Transverse colon (tissue), 4 donors: ENCODE data around the gene DOCK2. TPM values are rescaled to one million over a fixed set of nuclear protein-coding genes. Genes with fewer than 3 reads are reported as not detected.

ENCODE experiments used
- DNase-seq: peaks from one replicate; pipeline ENCODE4 v3.0.0-alpha.2; 2019
- H3K27ac ChIP-seq, 4 donors: fragments of 200-600 bp; sonication (generic); 2 replicates each; pipeline ENCODE4 v1.5.1; 2016 to 2018; ENCODE audit warnings: inconsistent platforms in 4 of 4
- H3K27me3 ChIP-seq: fragments of 200-600 bp; sonication (generic); 2 replicates; pipeline ENCODE4 v1.5.1; 2017; ENCODE audit warnings: inconsistent platforms
- H3K36me3 ChIP-seq, 4 donors: fragments of 200-600 bp; sonication (generic); 2 replicates each; pipeline ENCODE4 v1.5.1; 2017 to 2019; ENCODE audit warnings: inconsistent platforms in 4 of 4
- H3K4me1 ChIP-seq, 4 donors: fragments of 200-600 bp; sonication (generic); 2 replicates each; pipeline ENCODE4 v1.5.1; 2017 to 2020; ENCODE audit warnings: inconsistent platforms in 4 of 4
- H3K4me3 ChIP-seq, 4 donors: fragments of 200-600 bp; sonication (generic); 1 replicate in 1 of 4; 2 replicates in 3 of 4; pipeline versions ENCODE4 v1.5.1 to v1.6.1; 2017 to 2019; ENCODE audit warnings: inconsistent platforms in 4 of 4
- H3K9me3 ChIP-seq, 2 donors: fragments of 200-600 bp; sonication (generic); 2 replicates each; pipeline ENCODE4 v1.5.1; 2017 to 2019; ENCODE audit warnings: inconsistent platforms in 2 of 2
- EP300 ChIP-seq: sonication (generic); formaldehyde crosslinking; IDR thresholded peaks from one replicate; pipeline ENCODE4 v1.6.1; 2017; ENCODE audit warnings: antibody characterized with exemption, low read depth
- POLR2A ChIP-seq: fragments of 450-650 bp; IDR thresholded peaks from one replicate; pipeline ENCODE4 v1.6.1; 2016; ENCODE audit warnings: antibody characterized with exemption, mild to moderate bottlenecking, moderate library complexity
- POLR2AphosphoS5 ChIP-seq, 3 donors: sonication (generic); formaldehyde crosslinking; IDR thresholded peaks; one replicate each; pipeline ENCODE4 v1.6.1; 2016; ENCODE audit warnings: antibody characterized with exemption in 3 of 3
- WGBS, 2 donors: methylation state at CpG; one replicate each; pipeline ENCODE4 v1.1.5; 2018; ENCODE audit warnings: low coverage in 1 of 2; 5-methylcytosine and 5-hydroxymethylcytosine counted together
- in situ Hi-C, 4 donors: fragments of 200-750 bp; cut with MboI; loops; one replicate each; pipeline versions ENCODE4 v1.15.0 to v1.15.1; 2017; ENCODE audit warnings: low sequenced_read_pairs in 3 of 4, low pct_ligation_motif_present in 1 of 4, low pct_unique_long_range_greater_than_20kb in 1 of 4
- intact Hi-C: fragments of 100-400 bp; cut with DNase I; formaldehyde crosslinking; loops from one replicate; pipeline ENCODE4 v1.15.1; 2023; ENCODE audit warnings: low total_unique reads
- total RNA-seq, 4 donors: library from RNA; depleted of rRNA; stranded (reverse); fragments of >200 nt; gene quantifications; one replicate each; pipeline ENCODE4 v1.1.0, GENCODE V29; 2016
- TF ChIP-seq, protein P1 (sequence below), 5 experiments: fragments of 200-600 bp in 3 of 5; fragments of 450-650 bp in 2 of 5; sonication (generic) in 3 of 5; IDR thresholded peaks; 1 replicate in 2 of 5; 2 replicates in 3 of 5; pipeline ENCODE4 v1.5.1; 2016 to 2017; ENCODE audit warnings: antibody characterized with exemption in 5 of 5, inconsistent platforms in 3 of 5, mild to moderate bottlenecking in 2 of 5, moderate library complexity in 1 of 5

DOCK2 gene
- total RNA-seq, 4 donors from 2014 or later, result 8.3 to 24.0 (median 14.3) TPM

- TF ChIP-seq POLR2A, result no peak
- no peak for TF ChIP-seq POLR2AphosphoS5 (IDR thresholded peaks at IDR 0.05)
- TF ChIP-seq, protein P1, sequence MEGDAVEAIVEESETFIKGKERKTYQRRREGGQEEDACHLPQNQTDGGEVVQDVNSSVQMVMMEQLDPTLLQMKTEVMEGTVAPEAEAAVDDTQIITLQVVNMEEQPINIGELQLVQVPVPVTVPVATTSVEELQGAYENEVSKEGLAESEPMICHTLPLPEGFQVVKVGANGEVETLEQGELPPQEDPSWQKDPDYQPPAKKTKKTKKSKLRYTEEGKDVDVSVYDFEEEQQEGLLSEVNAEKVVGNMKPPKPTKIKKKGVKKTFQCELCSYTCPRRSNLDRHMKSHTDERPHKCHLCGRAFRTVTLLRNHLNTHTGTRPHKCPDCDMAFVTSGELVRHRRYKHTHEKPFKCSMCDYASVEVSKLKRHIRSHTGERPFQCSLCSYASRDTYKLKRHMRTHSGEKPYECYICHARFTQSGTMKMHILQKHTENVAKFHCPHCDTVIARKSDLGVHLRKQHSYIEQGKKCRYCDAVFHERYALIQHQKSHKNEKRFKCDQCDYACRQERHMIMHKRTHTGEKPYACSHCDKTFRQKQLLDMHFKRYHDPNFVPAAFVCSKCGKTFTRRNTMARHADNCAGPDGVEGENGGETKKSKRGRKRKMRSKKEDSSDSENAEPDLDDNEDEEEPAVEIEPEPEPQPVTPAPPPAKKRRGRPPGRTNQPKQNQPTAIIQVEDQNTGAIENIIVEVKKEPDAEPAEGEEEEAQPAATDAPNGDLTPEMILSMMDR (IDR thresholded peaks at IDR 0.05), result no peak
- TF ChIP-seq EP300, result no peak
- intact Hi-C loops (no loop called here), in situ Hi-C loops (no loop called here)
- Histone ChIP-seq H3K4me1 (no peaks in the 10 kb centered on the region), H3K27me3 (peaks cover 2% of the 10 kb centered on the region), H3K27ac (no peak overlapping the region), H3K36me3 (no peaks in the 10 kb centered on the region), H3K9me3 (no peaks in the 10 kb centered on the region), H3K4me3 (no peak overlapping the region)
- DNase-seq, result no peak
- WGBS, 2 donors, result 85% methylated on average over 4 of the region's 4 CpGs; no CpG with 5 or more reads in 1 of the 2 donors
Measured at GRCh38 chr5:169631360-169631759, 5.7 kb upstream of the DOCK2 start.

DNA sequence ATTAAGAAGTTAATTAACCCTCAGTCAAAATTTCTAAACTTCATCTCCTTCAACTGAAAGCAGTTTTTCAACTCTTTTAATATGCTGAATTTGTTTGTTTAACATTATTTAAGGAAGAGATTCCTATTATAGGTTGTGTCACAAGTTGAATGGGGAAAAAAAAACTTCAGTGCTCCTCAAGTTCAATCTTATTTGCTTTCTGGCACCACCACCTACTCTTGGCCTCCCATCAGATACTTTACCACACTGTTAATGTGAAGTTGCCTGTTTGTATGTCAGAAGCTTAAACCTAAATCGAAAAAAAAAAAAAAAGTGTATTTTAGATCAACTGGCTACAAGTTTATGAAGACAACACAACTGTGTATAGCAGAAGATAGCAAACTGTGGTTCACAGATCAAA lies 4.1 kb upstream of the DOCK2 start:
- peaks cover 17% of the 10 kb centered on the region for H3K27me3 ChIP-seq
- TF ChIP-seq EP300, result no peak
- no peak overlapping the region for H3K4me3 ChIP-seq
- WGBS, 2 donors, result 100% methylated on average over 1 of the region's 1 CpG; no CpG with 5 or more reads in 1 of the 2 donors
- H3K27ac ChIP-seq, result no peak overlapping the region
- no peaks in the 10 kb centered on the region for H3K4me1 ChIP-seq
- DNase-seq, result no peak
- in situ Hi-C loops (no loop called here), intact Hi-C loops (no loop called here)
- H3K36me3 ChIP-seq, result no peaks in the 10 kb centered on the region
- no peaks in the 10 kb centered on the region for H3K9me3 ChIP-seq

- Histone ChIP-seq H3K9me3 (peaks cover 0 to 4% of the 10 kb centered on the region in 2 donors), H3K4me1 (no peaks in the 10 kb centered on the region), H3K4me3 (no peak overlapping the region), H3K27ac (no peak overlapping the region), H3K36me3 (no peaks in the 10 kb centered on the region), H3K27me3 (peaks cover 17% of the 10 kb centered on the region)
- intact Hi-C loops, result no loop called here
- TF ChIP-seq, protein P1 (IDR thresholded peaks at IDR 0.05), result no peak
- no peak for DNase-seq
- in situ Hi-C loops, result no loop called here
- WGBS, 2 donors, result 56 to 67% methylated on average over 1 of the region's 1 CpG
Measured at GRCh38 chr5:169634606-169635005, 2.5 kb upstream of the DOCK2 start.

DNA sequence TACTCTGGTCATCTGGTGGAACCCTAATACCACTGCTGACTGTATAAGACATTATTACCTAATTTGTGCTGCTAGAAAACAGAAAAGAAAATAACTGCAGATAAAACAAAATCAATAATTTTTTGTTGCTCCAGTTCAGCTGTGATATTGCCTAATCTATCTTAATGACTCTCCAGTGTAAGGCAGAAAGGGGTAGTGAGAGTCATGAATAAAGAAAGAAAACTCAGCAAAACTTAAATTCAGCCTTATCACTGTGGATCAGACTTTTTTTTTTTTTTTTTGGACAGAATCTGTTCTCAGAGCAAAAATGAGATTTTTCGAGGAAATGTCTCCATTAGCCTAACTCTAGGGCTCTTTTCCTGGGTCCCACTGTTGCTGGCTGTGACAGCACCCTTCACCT lies 1.1 kb upstream of the DOCK2 start:
- intact Hi-C loops (no loop called here), in situ Hi-C loops (no loop called here)
- Histone ChIP-seq H3K4me3 (no peak overlapping the region), H3K27me3 (peaks cover 17% of the 10 kb centered on the region), H3K4me1 (no peaks in the 10 kb centered on the region), H3K36me3 (no peaks in the 10 kb centered on the region), H3K9me3 (peaks cover 0 to 4% of the 10 kb centered on the region in 2 donors), H3K27ac (no peak overlapping the region)
- WGBS, 2 donors, result 67 to 78% methylated on average over 1 of the region's 1 CpG
- no peak for DNase-seq
- TF ChIP-seq, protein P1 (IDR thresholded peaks at IDR 0.05), result no peak
- TF ChIP-seq EP300, result no peak
- TF ChIP-seq POLR2AphosphoS5 (IDR thresholded peaks at IDR 0.05), result no peak
- no peak for TF ChIP-seq POLR2A

DNA sequence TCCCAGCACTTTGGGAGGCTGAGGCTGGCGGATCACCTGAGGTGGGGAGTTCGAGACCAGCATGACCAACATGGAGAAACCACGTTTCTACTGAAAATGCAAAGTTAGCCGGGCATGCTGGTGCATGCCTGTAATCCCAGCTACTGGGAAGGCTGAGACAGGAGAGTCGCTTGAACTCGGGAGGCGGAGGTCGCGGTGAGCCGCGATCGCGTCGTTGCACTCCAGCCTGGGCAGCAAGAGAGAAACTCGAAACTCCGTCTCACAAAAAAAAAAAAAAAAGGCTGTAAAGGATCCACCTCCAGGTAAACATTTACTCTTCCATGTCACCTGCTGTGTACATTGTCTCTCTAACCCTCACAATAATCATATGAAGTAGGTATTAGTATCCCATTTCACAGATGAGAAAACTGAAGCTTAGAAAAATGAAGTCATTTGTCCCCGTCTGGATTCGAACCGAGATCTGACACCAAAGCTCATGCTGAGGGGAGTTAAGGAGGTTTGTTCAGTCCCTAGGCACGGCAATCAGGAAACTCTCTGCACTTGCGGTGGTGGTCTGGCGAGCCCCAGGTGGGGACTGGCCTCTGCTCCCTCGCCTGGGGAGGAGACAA lies 494 bp upstream of the DOCK2 start:
- no peaks in the 10 kb centered on the region for H3K4me1 ChIP-seq
- no peaks in the 10 kb centered on the region for H3K36me3 ChIP-seq
- intact Hi-C loops, result no loop called here
- in situ Hi-C loops, result no loop called here
- H3K27ac ChIP-seq, result peak overlapping the region; percentile 62 to 82 (median 70)
- no peak for DNase-seq
- peaks cover 0 to 4% of the 10 kb centered on the region in 2 donors for H3K9me3 ChIP-seq
- H3K27me3 ChIP-seq, result peaks cover 17% of the 10 kb centered on the region
- H3K4me3 ChIP-seq, result peak overlapping the region in 3 of 4 donors; percentile 22 to 54 (median 34)
- TF ChIP-seq POLR2AphosphoS5 (IDR thresholded peaks at IDR 0.05), result no peak
- TF ChIP-seq, protein P1 (IDR thresholded peaks at IDR 0.05), result no peak
- TF ChIP-seq EP300, result no peak
- no peak for TF ChIP-seq POLR2A
- 63 to 75% methylated on average over 9 to 23 of the region's 23 CpGs for WGBS, 2 donors
